ENCODE results near the gene ASAP2.
A peak's percentile ranks its signal among the peaks of the same experiment; 100 is the strongest.

ASAP2 gene

GRCh38 chr2:9291331-9291730 is 84.7 kb downstream of the ASAP2 start:
- H3K9ac ChIP-seq (ENCODE audit: low read length): no peak overlapping the region
- no peak overlapping the region for H4K5ac ChIP-seq (ENCODE audit: low read length)
- no peaks in the 10 kb centered on the region for H3K79me1 ChIP-seq (ENCODE audit: low read length)
- no peak overlapping the region for H3K23ac ChIP-seq (ENCODE audit: low read length)
- H2BK120ac ChIP-seq (ENCODE audit: low read depth, low read length): no peak overlapping the region
- no peak overlapping the region for H2BK15ac ChIP-seq (replicated peaks; ENCODE audit: low read depth)
- H2BK5ac ChIP-seq (ENCODE audit: low read length): no peak overlapping the region
- H3K27ac ChIP-seq (ENCODE audit: low read depth, low read length): no peak overlapping the region
- no peak overlapping the region for H3K4ac ChIP-seq (ENCODE audit: low read depth, low read length)
- no peaks in the 10 kb centered on the region for H3K27me3 ChIP-seq (ENCODE audit: insufficient read depth, low read length, poor library complexity)
- H3K4me3 ChIP-seq (ENCODE audit: low read length): no peak overlapping the region
- H3K18ac ChIP-seq (ENCODE audit: low read length): no peak overlapping the region
- WGBS (ENCODE audit: extremely low coverage, insufficient coverage, low lambda C conversion rate): no CpG with 5 or more reads among the region's 12 CpGs
- H3K79me2 ChIP-seq (ENCODE audit: control insufficient read depth, insufficient read depth, low read length): no peaks in the 10 kb centered on the region
- no peaks in the 10 kb centered on the region for H3K4me1 ChIP-seq (ENCODE audit: control insufficient read depth, low read depth, low read length)
- no peak for DNase-seq
- H3K4me2 ChIP-seq (ENCODE audit: low read length): no peak overlapping the region
- no peak overlapping the region for H2AK5ac ChIP-seq (ENCODE audit: low read length)
- H3K36me3 ChIP-seq (ENCODE audit: control insufficient read depth, insufficient read depth, low read length): no peaks in the 10 kb centered on the region
- H3K56ac ChIP-seq (ENCODE audit: low read length): no peak overlapping the region
- no peak overlapping the region for H4K8ac ChIP-seq (ENCODE audit: low read depth, low read length)

- Histone ChIP-seq H3K23ac (ENCODE audit: low read length) (no peak overlapping the region), H3K56ac (ENCODE audit: low read length) (no peak overlapping the region), H3K18ac (ENCODE audit: low read length) (no peak overlapping the region), H3K79me1 (ENCODE audit: low read length) (no peaks in the 10 kb centered on the region), H3K9ac (ENCODE audit: low read length) (no peak overlapping the region), H3K4me1 (ENCODE audit: control insufficient read depth, low read depth, low read length) (no peaks in the 10 kb centered on the region), H2BK120ac (ENCODE audit: low read depth, low read length) (no peak overlapping the region), H4K5ac (ENCODE audit: low read length) (no peak overlapping the region), H3K4me2 (ENCODE audit: low read length) (no peak overlapping the region), H3K27me3 (ENCODE audit: insufficient read depth, low read length, poor library complexity) (no peaks in the 10 kb centered on the region), H2AK5ac (ENCODE audit: low read length) (no peak overlapping the region), H4K8ac (ENCODE audit: low read depth, low read length) (no peak overlapping the region), H3K36me3 (ENCODE audit: control insufficient read depth, insufficient read depth, low read length) (no peaks in the 10 kb centered on the region), H2BK15ac (replicated peaks; ENCODE audit: low read depth) (no peak overlapping the region), H3K4ac (ENCODE audit: low read depth, low read length) (no peak overlapping the region), H2BK5ac (ENCODE audit: low read length) (no peak overlapping the region), H3K4me3 (ENCODE audit: low read length) (no peak overlapping the region), H3K79me2 (ENCODE audit: control insufficient read depth, insufficient read depth, low read length) (no peaks in the 10 kb centered on the region), H3K27ac (ENCODE audit: low read depth, low read length) (no peak overlapping the region)
- DNase-seq: no peak
- no CpG with 5 or more reads among the region's 5 CpGs for WGBS (ENCODE audit: extremely low coverage, insufficient coverage, low lambda C conversion rate)
These were observed 85.3 kb downstream of the ASAP2 start for GRCh38 chr2:9291866-9292265.

GRCh38 chr2:9292426-9292825 is 85.8 kb downstream of the ASAP2 start:
- H2BK5ac ChIP-seq (ENCODE audit: low read length): no peak overlapping the region
- H3K4me2 ChIP-seq (ENCODE audit: low read length): no peak overlapping the region
- H3K23ac ChIP-seq (ENCODE audit: low read length): no peak overlapping the region
- no peaks in the 10 kb centered on the region for H3K4me1 ChIP-seq (ENCODE audit: control insufficient read depth, low read depth, low read length)
- WGBS (ENCODE audit: extremely low coverage, insufficient coverage, low lambda C conversion rate): no CpG with 5 or more reads among the region's 4 CpGs
- H4K8ac ChIP-seq (ENCODE audit: low read depth, low read length): no peak overlapping the region
- no peak overlapping the region for H2BK120ac ChIP-seq (ENCODE audit: low read depth, low read length)
- no peak overlapping the region for H3K27ac ChIP-seq (ENCODE audit: low read depth, low read length)
- H3K18ac ChIP-seq (ENCODE audit: low read length): no peak overlapping the region
- H4K5ac ChIP-seq (ENCODE audit: low read length): no peak overlapping the region
- H2AK5ac ChIP-seq (ENCODE audit: low read length): no peak overlapping the region
- H2BK15ac ChIP-seq (replicated peaks; ENCODE audit: low read depth): no peak overlapping the region
- DNase-seq: peak; percentile 39
- H3K4ac ChIP-seq (ENCODE audit: low read depth, low read length): no peak overlapping the region
- no peaks in the 10 kb centered on the region for H3K79me1 ChIP-seq (ENCODE audit: low read length)
- no peaks in the 10 kb centered on the region for H3K27me3 ChIP-seq (ENCODE audit: insufficient read depth, low read length, poor library complexity)
- H3K56ac ChIP-seq (ENCODE audit: low read length): no peak overlapping the region
- no peak overlapping the region for H3K4me3 ChIP-seq (ENCODE audit: low read length)
- no peak overlapping the region for H3K9ac ChIP-seq (ENCODE audit: low read length)
- H3K36me3 ChIP-seq (ENCODE audit: control insufficient read depth, insufficient read depth, low read length): no peaks in the 10 kb centered on the region
- no peaks in the 10 kb centered on the region for H3K79me2 ChIP-seq (ENCODE audit: control insufficient read depth, insufficient read depth, low read length)

GRCh38 chr2:9294764-9295163 is 88.2 kb downstream of the ASAP2 start:
- no peak for DNase-seq

GRCh38 chr2:9296559-9296958 is 89.9 kb downstream of the ASAP2 start:
- Histone ChIP-seq H2BK5ac (ENCODE audit: low read length) (no peak overlapping the region), H3K9ac (ENCODE audit: low read length) (no peak overlapping the region), H3K18ac (ENCODE audit: low read length) (no peak overlapping the region), H3K36me3 (ENCODE audit: control insufficient read depth, insufficient read depth, low read length) (no peaks in the 10 kb centered on the region), H4K8ac (ENCODE audit: low read depth, low read length) (no peak overlapping the region), H3K4me3 (ENCODE audit: low read length) (no peak overlapping the region), H2BK120ac (ENCODE audit: low read depth, low read length) (no peak overlapping the region), H4K5ac (ENCODE audit: low read length) (no peak overlapping the region), H3K4me1 (ENCODE audit: control insufficient read depth, low read depth, low read length) (no peaks in the 10 kb centered on the region), H3K4me2 (ENCODE audit: low read length) (no peak overlapping the region), H3K79me2 (ENCODE audit: control insufficient read depth, insufficient read depth, low read length) (no peaks in the 10 kb centered on the region), H3K79me1 (ENCODE audit: low read length) (no peaks in the 10 kb centered on the region), H3K56ac (ENCODE audit: low read length) (no peak overlapping the region), H2AK5ac (ENCODE audit: low read length) (no peak overlapping the region), H2BK15ac (replicated peaks; ENCODE audit: low read depth) (no peak overlapping the region), H3K27ac (ENCODE audit: low read depth, low read length) (no peak overlapping the region), H3K27me3 (ENCODE audit: insufficient read depth, low read length, poor library complexity) (no peaks in the 10 kb centered on the region), H3K23ac (ENCODE audit: low read length) (no peak overlapping the region), H3K4ac (ENCODE audit: low read depth, low read length) (no peak overlapping the region)
- no peak for DNase-seq
- no CpG with 5 or more reads among the region's 4 CpGs for WGBS (ENCODE audit: extremely low coverage, insufficient coverage, low lambda C conversion rate)

More at GRCh38 chr2:9294764-9295163, 88.2 kb downstream of the ASAP2 start:
- H3K79me1 ChIP-seq (ENCODE audit: low read length): no peaks in the 10 kb centered on the region
- no peak overlapping the region for H2BK120ac ChIP-seq (ENCODE audit: low read depth, low read length)
- no peak overlapping the region for H3K9ac ChIP-seq (ENCODE audit: low read length)
- no peak overlapping the region for H3K4ac ChIP-seq (ENCODE audit: low read depth, low read length)
- no peaks in the 10 kb centered on the region for H3K79me2 ChIP-seq (ENCODE audit: control insufficient read depth, insufficient read depth, low read length)
- H4K5ac ChIP-seq (ENCODE audit: low read length): no peak overlapping the region
- H3K18ac ChIP-seq (ENCODE audit: low read length): no peak overlapping the region
- no peak overlapping the region for H3K27ac ChIP-seq (ENCODE audit: low read depth, low read length)
- no peaks in the 10 kb centered on the region for H3K36me3 ChIP-seq (ENCODE audit: control insufficient read depth, insufficient read depth, low read length)
- no peak overlapping the region for H2AK5ac ChIP-seq (ENCODE audit: low read length)
- H4K8ac ChIP-seq (ENCODE audit: low read depth, low read length): no peak overlapping the region
- no peak overlapping the region for H2BK15ac ChIP-seq (replicated peaks; ENCODE audit: low read depth)
- no CpG with 5 or more reads among the region's 6 CpGs for WGBS (ENCODE audit: extremely low coverage, insufficient coverage, low lambda C conversion rate)
- H3K23ac ChIP-seq (ENCODE audit: low read length): no peak overlapping the region
- H3K4me3 ChIP-seq (ENCODE audit: low read length): no peak overlapping the region
- no peak overlapping the region for H2BK5ac ChIP-seq (ENCODE audit: low read length)
- no peaks in the 10 kb centered on the region for H3K27me3 ChIP-seq (ENCODE audit: insufficient read depth, low read length, poor library complexity)
- H3K56ac ChIP-seq (ENCODE audit: low read length): no peak overlapping the region
- no peaks in the 10 kb centered on the region for H3K4me1 ChIP-seq (ENCODE audit: control insufficient read depth, low read depth, low read length)
- no peak overlapping the region for H3K4me2 ChIP-seq (ENCODE audit: low read length)

GRCh38 chr2:9297156-9297555 is 90.5 kb downstream of the ASAP2 start:
- no peak overlapping the region for H2AK5ac ChIP-seq (ENCODE audit: low read length)
- no peaks in the 10 kb centered on the region for H3K36me3 ChIP-seq (ENCODE audit: control insufficient read depth, insufficient read depth, low read length)
- no peak overlapping the region for H3K4me2 ChIP-seq (ENCODE audit: low read length)
- H4K5ac ChIP-seq (ENCODE audit: low read length): no peak overlapping the region
- H3K9ac ChIP-seq (ENCODE audit: low read length): no peak overlapping the region
- no peaks in the 10 kb centered on the region for H3K27me3 ChIP-seq (ENCODE audit: insufficient read depth, low read length, poor library complexity)
- no peaks in the 10 kb centered on the region for H3K79me2 ChIP-seq (ENCODE audit: control insufficient read depth, insufficient read depth, low read length)
- no peak overlapping the region for H3K18ac ChIP-seq (ENCODE audit: low read length)
- no peak overlapping the region for H2BK15ac ChIP-seq (replicated peaks; ENCODE audit: low read depth)
- H3K23ac ChIP-seq (ENCODE audit: low read length): no peak overlapping the region
- H2BK120ac ChIP-seq (ENCODE audit: low read depth, low read length): no peak overlapping the region
- no peak overlapping the region for H2BK5ac ChIP-seq (ENCODE audit: low read length)
- no peak overlapping the region for H3K4ac ChIP-seq (ENCODE audit: low read depth, low read length)
- H3K4me3 ChIP-seq (ENCODE audit: low read length): no peak overlapping the region
- WGBS (ENCODE audit: extremely low coverage, insufficient coverage, low lambda C conversion rate): no CpG with 5 or more reads among the region's 6 CpGs
- H3K27ac ChIP-seq (ENCODE audit: low read depth, low read length): no peak overlapping the region
- no peak overlapping the region for H4K8ac ChIP-seq (ENCODE audit: low read depth, low read length)
- DNase-seq: no peak
- H3K56ac ChIP-seq (ENCODE audit: low read length): no peak overlapping the region
- no peaks in the 10 kb centered on the region for H3K4me1 ChIP-seq (ENCODE audit: control insufficient read depth, low read depth, low read length)
- no peaks in the 10 kb centered on the region for H3K79me1 ChIP-seq (ENCODE audit: low read length)

All from mesendoderm (in vitro differentiated cells).